H9 (cell line): ENCODE data around the gene MBD5. TPM values are rescaled to one million over a fixed set of nuclear protein-coding genes. Genes with fewer than 3 reads are reported as not detected.

Experiments
- DNase-seq: peaks from one replicate; pipeline ENCODE4 v3.0.0-alpha.2; 2017
- H2AFZ ChIP-seq: one replicate; pipeline ENCODE4 v1.6.1; 2013; ENCODE audit warnings: mild to moderate bottlenecking, low read length, control low read depth, moderate library complexity
- H2AK5ac ChIP-seq: 2 replicates; pipeline ENCODE4 v1.6.1; 2013; ENCODE audit warnings: low read length, control low read depth, mixed read lengths; ENCODE audit not compliant: insufficient read length
- H2BK120ac ChIP-seq: one replicate; pipeline ENCODE4 v1.6.1; 2013; ENCODE audit warnings: low read depth, mild to moderate bottlenecking, low read length, control low read depth, inconsistent platforms; ENCODE audit not compliant: poor library complexity, severe bottlenecking
- H2BK12ac ChIP-seq: 2 replicates; pipeline ENCODE4 v1.6.1; 2013; ENCODE audit warnings: low read length, control low read depth, mixed read lengths, low read depth; ENCODE audit not compliant: insufficient read length
- H2BK15ac ChIP-seq: 2 replicates; pipeline ENCODE4 v1.6.1; 2013; ENCODE audit warnings: low read depth, low read length, control low read depth
- H2BK20ac ChIP-seq: one replicate; pipeline ENCODE4 v1.6.1; 2013; ENCODE audit warnings: low read depth, mild to moderate bottlenecking, low read length, control low read depth, inconsistent platforms; ENCODE audit not compliant: poor library complexity, severe bottlenecking
- H2BK5ac ChIP-seq: 2 replicates; pipeline ENCODE4 v1.6.1; 2013; ENCODE audit warnings: low read length, control low read depth, mixed read lengths; ENCODE audit not compliant: insufficient read length
- H3K14ac ChIP-seq: 2 replicates; pipeline ENCODE4 v1.6.1; 2013; ENCODE audit warnings: low read length, control low read depth; ENCODE audit not compliant: insufficient read depth
- H3K18ac ChIP-seq: 2 replicates; pipeline ENCODE4 v1.6.1; 2013; ENCODE audit warnings: low read depth, mild to moderate bottlenecking, mixed read lengths, low read length, control low read depth; ENCODE audit not compliant: insufficient read length
- H3K23ac ChIP-seq: 2 replicates; pipeline ENCODE4 v1.6.1; 2013; ENCODE audit warnings: low read length, control low read depth, mixed read lengths, low read depth; ENCODE audit not compliant: insufficient read length
- H3K23me2 ChIP-seq: 2 replicates; pipeline ENCODE4 v1.6.1; 2013; ENCODE audit warnings: low read depth, mild to moderate bottlenecking, mixed read lengths, low read length, control low read depth; ENCODE audit not compliant: insufficient read length, poor library complexity, severe bottlenecking
- H3K27ac ChIP-seq: 2 replicates; pipeline ENCODE4 v1.5.1; 2013; ENCODE audit warnings: low read length, control low read depth, mixed read lengths, low read depth; ENCODE audit not compliant: insufficient read length
- H3K27me3 ChIP-seq: 2 replicates; pipeline ENCODE4 v1.6.1; 2013; ENCODE audit warnings: low read length, control low read depth, inconsistent platforms; ENCODE audit not compliant: insufficient read depth
- H3K4ac ChIP-seq: 2 replicates; pipeline ENCODE4 v1.6.1; 2013; ENCODE audit warnings: low read depth, mild to moderate bottlenecking, control low read depth, inconsistent platforms, low read length, moderate library complexity
- H3K4me1 ChIP-seq: 2 replicates; pipeline ENCODE4 v1.6.1; 2013; ENCODE audit warnings: low read length, control low read depth, inconsistent platforms; ENCODE audit not compliant: insufficient read depth
- H3K4me2 ChIP-seq: 2 replicates; pipeline ENCODE4 v1.6.1; 2013; ENCODE audit warnings: low read length, control low read depth, mixed read lengths; ENCODE audit not compliant: insufficient read length, insufficient read depth
- H3K56ac ChIP-seq: 2 replicates; pipeline ENCODE4 v1.6.1; 2013; ENCODE audit warnings: low read depth, mild to moderate bottlenecking, mixed read lengths, low read length, control low read depth; ENCODE audit not compliant: insufficient read length
- H3K79me1 ChIP-seq: 2 replicates; pipeline ENCODE4 v1.6.1; 2013; ENCODE audit warnings: low read depth, mild to moderate bottlenecking, moderate library complexity, low read length, control low read depth, inconsistent platforms; ENCODE audit not compliant: insufficient read depth, poor library complexity, severe bottlenecking
- H3K79me2 ChIP-seq: 2 replicates; pipeline ENCODE4 v1.6.1; 2013; ENCODE audit warnings: low read length, control low read depth, inconsistent platforms; ENCODE audit not compliant: insufficient read depth
- H3K9ac ChIP-seq: 2 replicates; pipeline ENCODE4 v1.6.1; 2013; ENCODE audit warnings: low read length, control low read depth, mixed read lengths; ENCODE audit not compliant: insufficient read length; ENCODE audit errors: extremely low read depth
- H3K9me3 ChIP-seq: one replicate; pipeline ENCODE4 v1.6.1; 2013; ENCODE audit warnings: low read depth, low read length, inconsistent platforms; ENCODE audit not compliant: control insufficient read depth
- H3T11ph ChIP-seq: one replicate; pipeline ENCODE4 v1.6.1; 2013; ENCODE audit warnings: mild to moderate bottlenecking, low read length, control low read depth, inconsistent platforms
- H4K20me1 ChIP-seq: one replicate; pipeline ENCODE4 v1.6.1; 2013; ENCODE audit not compliant: control insufficient read depth, insufficient read length, insufficient read depth
- H4K5ac ChIP-seq: 2 replicates; pipeline ENCODE4 v1.6.1; 2013; ENCODE audit warnings: low read depth, mild to moderate bottlenecking, mixed read lengths, low read length, control low read depth; ENCODE audit not compliant: insufficient read length
- H4K8ac ChIP-seq: replicated peaks from 2 replicates; pipeline ENCODE4 v1.6.1; 2013; ENCODE audit warnings: low read length, control low read depth, mixed read lengths, low read depth; ENCODE audit not compliant: insufficient read length
- H4K91ac ChIP-seq: 2 replicates; pipeline ENCODE4 v1.6.1; 2013; ENCODE audit warnings: low read depth, mild to moderate bottlenecking, moderate library complexity, mixed read lengths, low read length, control low read depth; ENCODE audit not compliant: insufficient read length
- H3K27ac Mint-ChIP-seq, 3 experiments: 2 replicates in 2 of 3; 3 replicates in 1 of 3; pipeline ENCODE4 v1.8.0; 2020 to 2021; ENCODE audit warnings: mixed read lengths in 3 of 3, mild to moderate bottlenecking in 1 of 3, moderate library complexity in 1 of 3
- H3K27me3 Mint-ChIP-seq: 2 replicates; pipeline ENCODE4 v1.8.0; 2021; ENCODE audit warnings: low read depth, mild to moderate bottlenecking, moderate library complexity, mixed read lengths
- H3K36me3 Mint-ChIP-seq, 3 experiments: 2 replicates in 2 of 3; 3 replicates in 1 of 3; pipeline ENCODE4 v1.8.0; 2020 to 2021; ENCODE audit warnings: low read depth in 3 of 3, mixed read lengths in 3 of 3; ENCODE audit not compliant: insufficient read depth in 1 of 3
- H3K4me1 Mint-ChIP-seq, 2 experiments: 2 replicates each; pipeline ENCODE4 v1.8.0; 2020; ENCODE audit warnings: mixed read lengths in 2 of 2
- H3K4me3 Mint-ChIP-seq, 2 experiments: 2 replicates in 1 of 2; 3 replicates in 1 of 2; pipeline ENCODE4 v1.8.0; 2020 to 2021; ENCODE audit warnings: mild to moderate bottlenecking in 2 of 2, mixed read lengths in 2 of 2, moderate library complexity in 1 of 2
- H3K9me3 Mint-ChIP-seq, 2 experiments: 2 replicates in 1 of 2; 3 replicates in 1 of 2; pipeline ENCODE4 v1.8.0; 2020; ENCODE audit warnings: mild to moderate bottlenecking in 2 of 2, mixed read lengths in 2 of 2, moderate library complexity in 1 of 2
- total RNA-seq: library from RNA; stranded (reverse); gene quantifications from 2 replicates; pipeline ENCODE4 v1.2.1, GENCODE V29; 2021
- TF ChIP-seq, protein P1 (sequence below): fragments of 200-600 bp; sonication (generic); conservative IDR thresholded peaks from 3 replicates; pipeline ENCODE4 v1.8.0; 2021; ENCODE audit warnings: antibody characterized with exemption, mild to moderate bottlenecking

The MBD5 gene
- total RNA-seq, 1 experiment from 2014 or later: 23.1 TPM

DNA sequence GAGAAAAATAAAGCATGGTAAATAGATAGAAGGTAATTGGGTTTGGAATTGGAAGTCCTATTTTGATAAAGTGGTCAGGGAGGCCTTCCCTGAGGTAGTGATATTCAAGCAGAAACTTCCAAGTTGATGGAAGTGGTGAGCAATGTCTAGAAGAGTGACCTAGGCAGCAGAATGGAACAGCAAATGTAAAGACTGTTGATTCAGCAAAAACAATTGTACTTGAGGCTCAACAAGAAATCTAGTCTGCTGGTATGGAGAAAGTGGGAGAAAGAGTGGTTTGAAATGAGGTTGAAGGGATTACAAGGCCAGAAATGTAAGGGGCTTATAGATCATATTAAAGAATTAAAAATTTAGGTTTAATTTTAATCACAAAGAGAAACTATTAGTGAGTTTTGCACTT is 181.3 kb downstream of the MBD5 start:
- Mint-ChIP-seq H3K9me3 (peaks cover 6 to 10% of the 10 kb centered on the region in 2 experiments), H3K36me3 (peaks cover 4 to 16% (median 10%) of the 10 kb centered on the region in 3 experiments), H3K4me3 (no peak overlapping the region), H3K27ac (no peak overlapping the region), H3K4me1 (peaks cover 4 to 6% of the 10 kb centered on the region in 2 experiments), H3K27me3 (no peaks in the 10 kb centered on the region; the same call in 1 of the 2 replicates)
- Histone ChIP-seq H4K8ac (no peak overlapping the region), H2BK15ac (no peak overlapping the region), H4K91ac (no peak overlapping the region), H3K14ac (no peak overlapping the region), H3K79me2 (no peaks in the 10 kb centered on the region), H2AFZ (no peak overlapping the region), H3K79me1 (no peaks in the 10 kb centered on the region), H3K4ac (no peak overlapping the region), H3K27me3 (no peaks in the 10 kb centered on the region), H2BK5ac (no peak overlapping the region), H3K9ac (no peak overlapping the region), H3K23me2 (no peaks in the 10 kb centered on the region), H3K56ac (no peak overlapping the region), H3K23ac (no peak overlapping the region), H4K5ac (no peak overlapping the region), H3K4me1 (no peaks in the 10 kb centered on the region), H4K20me1 (no peaks in the 10 kb centered on the region), H3K9me3 (no peaks in the 10 kb centered on the region), H2BK20ac (no peak overlapping the region), H3K18ac (no peak overlapping the region), H2AK5ac (no peak overlapping the region), H3K4me2 (no peak overlapping the region), H2BK12ac (no peak overlapping the region), H3T11ph (no peak overlapping the region), H2BK120ac (no peak overlapping the region), H3K27ac (no peak overlapping the region)
- TF ChIP-seq, protein P1, sequence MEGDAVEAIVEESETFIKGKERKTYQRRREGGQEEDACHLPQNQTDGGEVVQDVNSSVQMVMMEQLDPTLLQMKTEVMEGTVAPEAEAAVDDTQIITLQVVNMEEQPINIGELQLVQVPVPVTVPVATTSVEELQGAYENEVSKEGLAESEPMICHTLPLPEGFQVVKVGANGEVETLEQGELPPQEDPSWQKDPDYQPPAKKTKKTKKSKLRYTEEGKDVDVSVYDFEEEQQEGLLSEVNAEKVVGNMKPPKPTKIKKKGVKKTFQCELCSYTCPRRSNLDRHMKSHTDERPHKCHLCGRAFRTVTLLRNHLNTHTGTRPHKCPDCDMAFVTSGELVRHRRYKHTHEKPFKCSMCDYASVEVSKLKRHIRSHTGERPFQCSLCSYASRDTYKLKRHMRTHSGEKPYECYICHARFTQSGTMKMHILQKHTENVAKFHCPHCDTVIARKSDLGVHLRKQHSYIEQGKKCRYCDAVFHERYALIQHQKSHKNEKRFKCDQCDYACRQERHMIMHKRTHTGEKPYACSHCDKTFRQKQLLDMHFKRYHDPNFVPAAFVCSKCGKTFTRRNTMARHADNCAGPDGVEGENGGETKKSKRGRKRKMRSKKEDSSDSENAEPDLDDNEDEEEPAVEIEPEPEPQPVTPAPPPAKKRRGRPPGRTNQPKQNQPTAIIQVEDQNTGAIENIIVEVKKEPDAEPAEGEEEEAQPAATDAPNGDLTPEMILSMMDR: no peak
- DNase-seq: no peak
